Measurements from ENCODE around the gene CTDNEP1.
A peak's percentile ranks its signal among the peaks of the same experiment; 100 is the strongest.

CTDNEP1 gene

GRCh38 chr17:7216242-7217112 is 35.1 kb downstream of the CTDNEP1 start:
- no peak for TF ChIP-seq CTCF (IDR thresholded peaks at IDR 0.05; ENCODE audit: insufficient read depth, low read depth, low read length, missing control alignments)
- no peak overlapping the region for H3K4me3 ChIP-seq (ENCODE audit: low read depth, low read length)

GRCh38 chr17:7215652-7216180 is 35.8 kb downstream of the CTDNEP1 start:
- no peak for DNase-seq (ENCODE audit: low read depth)
- no peak for TF ChIP-seq CTCF (IDR thresholded peaks at IDR 0.05; ENCODE audit: insufficient read depth, low read depth, low read length, missing control alignments)
- no peak overlapping the region for H3K4me3 ChIP-seq (ENCODE audit: low read depth, low read length)

More at GRCh38 chr17:7216242-7217112, 35.1 kb downstream of the CTDNEP1 start:
- no peak for DNase-seq (ENCODE audit: low read depth)

- DNase-seq (ENCODE audit: low read depth) = no peak
- no peak for TF ChIP-seq CTCF (IDR thresholded peaks at IDR 0.05; ENCODE audit: insufficient read depth, low read depth, low read length, missing control alignments)
- no peak overlapping the region for H3K4me3 ChIP-seq (ENCODE audit: low read depth, low read length)
These were observed 36.3 kb downstream of the CTDNEP1 start for GRCh38 chr17:7215136-7215638.

- peak; percentile 48 for TF ChIP-seq CTCF (IDR thresholded peaks at IDR 0.05; ENCODE audit: insufficient read depth, low read depth, low read length, missing control alignments)
- H3K4me3 ChIP-seq (ENCODE audit: low read depth, low read length) = peak overlapping the region; percentile 48
- DNase-seq (ENCODE audit: low read depth) = peak; percentile 98
These were observed 37.0 kb downstream of the CTDNEP1 start for GRCh38 chr17:7214300-7215135.

- peak; percentile 52 for TF ChIP-seq CTCF (IDR thresholded peaks at IDR 0.05; ENCODE audit: insufficient read depth, low read depth, low read length, missing control alignments)
- peak overlapping the region; percentile 44 for H3K4me3 ChIP-seq (ENCODE audit: low read depth, low read length)
- peak; percentile 81 for DNase-seq (ENCODE audit: low read depth)
These were observed 37.6 kb downstream of the CTDNEP1 start for GRCh38 chr17:7213895-7214299.

GRCh38 chr17:7211491-7212273 is 39.9 kb downstream of the CTDNEP1 start:
- TF ChIP-seq CTCF (IDR thresholded peaks at IDR 0.05; ENCODE audit: insufficient read depth, low read depth, low read length, missing control alignments) = no peak
- no peak overlapping the region for H3K4me3 ChIP-seq (ENCODE audit: low read depth, low read length)
- no peak for DNase-seq (ENCODE audit: low read depth)
